GM23338 (cell line): ENCODE measurements around the gene ZNF609. TPM values are rescaled to one million over a fixed set of nuclear protein-coding genes. Genes with fewer than 3 reads are reported as not detected.

ENCODE experiments used
- ATAC-seq: fragments of 200-7000 bp; cut with Tn5 transposase; 3 replicates; pipeline ENCODE4 v1.9.1; 2020
- DNase-seq: peaks from one replicate; pipeline ENCODE4 v3.0.0-alpha.2; 2015; ENCODE audit warnings: low spot score
- H2AFZ ChIP-seq: fragments of 200-600 bp; sonication (generic); 2 replicates; pipeline ENCODE4 v1.8.0; 2016; ENCODE audit warnings: antibody characterized with exemption, mild to moderate bottlenecking, moderate library complexity
- H3F3A ChIP-seq: fragments of 200-600 bp; sonication (generic); replicated peaks from 2 replicates; pipeline ENCODE4 v1.8.0; 2017; ENCODE audit warnings: antibody characterized with exemption, mixed run types, low read depth
- H3K27ac ChIP-seq: fragments of 200-600 bp; sonication (generic); 2 replicates; pipeline ENCODE4 v1.6.1; 2016; ENCODE audit warnings: low read depth
- H3K27me3 ChIP-seq: fragments of 200-600 bp; sonication (generic); 2 replicates; pipeline ENCODE4 v1.8.0; 2016; ENCODE audit warnings: mild to moderate bottlenecking, mixed run types, moderate library complexity; ENCODE audit not compliant: insufficient read depth
- H3K36me3 ChIP-seq: fragments of 200-600 bp; sonication (generic); 2 replicates; pipeline ENCODE4 v1.8.0; 2016; ENCODE audit warnings: mild to moderate bottlenecking; ENCODE audit not compliant: insufficient read depth
- H3K4me1 ChIP-seq: fragments of 200-600 bp; sonication (generic); 2 replicates; pipeline ENCODE4 v1.8.0; 2016; ENCODE audit warnings: mild to moderate bottlenecking, moderate library complexity; ENCODE audit not compliant: insufficient read depth
- H3K4me2 ChIP-seq: fragments of 200-600 bp; sonication (generic); 2 replicates; pipeline ENCODE4 v1.7.1; 2017; ENCODE audit warnings: mixed run types
- H3K4me3 ChIP-seq: fragments of 200-600 bp; sonication (generic); 2 replicates; pipeline ENCODE4 v1.6.1; 2016; ENCODE audit warnings: mixed run types
- H3K79me2 ChIP-seq: fragments of 200-600 bp; sonication (generic); replicated peaks from 2 replicates; pipeline ENCODE4 v1.8.0; 2017; ENCODE audit warnings: mild to moderate bottlenecking; ENCODE audit not compliant: insufficient read depth
- H3K9me2 ChIP-seq: fragments of 200-600 bp; sonication (generic); 2 replicates; pipeline ENCODE4 v1.8.0; 2017; ENCODE audit not compliant: insufficient read depth
- H4K20me1 ChIP-seq: fragments of 200-600 bp; sonication (generic); replicated peaks from 2 replicates; pipeline ENCODE4 v1.8.0; 2017; ENCODE audit warnings: mild to moderate bottlenecking; ENCODE audit not compliant: insufficient read depth
- H3K27ac Mint-ChIP-seq: 2 replicates; pipeline ENCODE4 v1.8.0; 2020; ENCODE audit warnings: inconsistent platforms, mild to moderate bottlenecking, moderate library complexity, mixed read lengths
- H3K27me3 Mint-ChIP-seq: 3 replicates; pipeline ENCODE4 v1.8.0; 2022; ENCODE audit warnings: low read depth, mild to moderate bottlenecking, moderate library complexity, mixed read lengths, inconsistent platforms; ENCODE audit not compliant: insufficient read depth, poor library complexity
- H3K36me3 Mint-ChIP-seq: 3 replicates; pipeline ENCODE4 v1.8.0; 2021; ENCODE audit warnings: low read depth, mild to moderate bottlenecking, inconsistent platforms, moderate library complexity, mixed read lengths
- H3K4me1 Mint-ChIP-seq: 3 replicates; pipeline ENCODE4 v1.8.0; 2020; ENCODE audit warnings: mild to moderate bottlenecking, inconsistent platforms, mixed read lengths
- H3K4me3 Mint-ChIP-seq: 3 replicates; pipeline ENCODE4 v1.8.0; 2021; ENCODE audit warnings: moderate library complexity, mild to moderate bottlenecking, inconsistent platforms, mixed read lengths
- H3K9me3 Mint-ChIP-seq: 3 replicates; pipeline ENCODE4 v1.8.0; 2020; ENCODE audit warnings: moderate library complexity, mild to moderate bottlenecking, inconsistent platforms, mixed read lengths
- CTCF ChIP-seq, 2 experiments: fragments of 200-600 bp in 1 of 2; sonication (generic) in 1 of 2; conservative IDR thresholded peaks; 2 replicates each; pipeline versions ENCODE4 v1.5.1 to v1.6.1; 2016 to 2017; ENCODE audit warnings: antibody characterized with exemption in 2 of 2, low read depth in 2 of 2, mild to moderate bottlenecking in 2 of 2, moderate library complexity in 1 of 2
- EZH2 ChIP-seq: fragments of 200-600 bp; sonication (generic); IDR thresholded peaks from one replicate; pipeline ENCODE4 v1.8.0; 2017; ENCODE audit warnings: antibody characterized with exemption, mild to moderate bottlenecking, low read depth; ENCODE audit not compliant: unreplicated experiment
- EZH2phosphoT487 ChIP-seq: fragments of 200-600 bp; sonication (generic); IDR thresholded peaks from one replicate; pipeline ENCODE4 v1.8.1; 2018; ENCODE audit warnings: antibody characterized with exemption; ENCODE audit not compliant: unreplicated experiment
- JUNB ChIP-seq: IDR thresholded peaks from one replicate; pipeline ENCODE4 v1.6.1; 2016; ENCODE audit warnings: antibody characterized with exemption; ENCODE audit not compliant: unreplicated experiment
- NANOG ChIP-seq: IDR thresholded peaks from 2 replicates; pipeline ENCODE4 v1.6.1; 2016; ENCODE audit warnings: antibody characterized with exemption, borderline replicate concordance
- POLR2AphosphoS5 ChIP-seq: IDR thresholded peaks from 2 replicates; pipeline ENCODE4 v1.6.1; 2016; ENCODE audit warnings: antibody characterized with exemption, low read depth
- STAT1 ChIP-seq: IDR thresholded peaks from one replicate; pipeline ENCODE4 v1.6.1; 2016; ENCODE audit warnings: antibody characterized with exemption; ENCODE audit not compliant: unreplicated experiment
- ZNF331 ChIP-seq: fragments of 250-450 bp; sonication (Bioruptor Pico); IDR thresholded peaks from 2 replicates; pipeline ENCODE4 v1.5.0; 2020; ENCODE audit warnings: low read depth, mild to moderate bottlenecking, moderate library complexity
- polyA plus RNA-seq: library from polyadenylated mRNA; unstranded; fragments of >200 nt; fragmentation: Nextera tagmentation; extraction: Ambion mirVana; gene quantifications from 2 replicates; pipeline ENCODE4 v1.2.1, GENCODE V29; 2016
- total RNA-seq: library from RNA; depleted of rRNA; stranded (reverse); fragments of >200 nt; shearing (Covaris generic); gene quantifications from 2 replicates; pipeline ENCODE4 v1.2.3, GENCODE V29; 2014
- TF ChIP-seq, protein P1 (sequence below): IDR thresholded peaks from 2 replicates; pipeline ENCODE4 v1.6.1; 2016; ENCODE audit warnings: antibody characterized with exemption
- TF ChIP-seq, protein P2 (sequence below): fragments of 250-450 bp; sonication (Bioruptor Pico); IDR thresholded peaks from 2 replicates; pipeline ENCODE4 v1.5.0; 2020; ENCODE audit warnings: mild to moderate bottlenecking, moderate library complexity

Gene ZNF609
- total and polyA plus RNA-seq, 2 experiments from 2014 or later, result 26.4 to 40.2 TPM

GRCh38 chr15:64686130-64686735, 225.9 kb downstream of the ZNF609 start:
- no peak overlapping the region for H3K4me3 ChIP-seq
- Mint-ChIP-seq H3K36me3 (peaks cover 85% of the 10 kb centered on the region), H3K27ac (peak overlapping the region; percentile 79), H3K27me3 (peaks cover 35% of the 10 kb centered on the region), H3K9me3 (no peaks in the 10 kb centered on the region), H3K4me3 (0 out of 3 replicates have a peak overlapping the region, but pooled peaks have one; percentile 17), H3K4me1 (peaks cover 58% of the 10 kb centered on the region)
- H3K27me3 ChIP-seq, result no peaks in the 10 kb centered on the region
- H3F3A ChIP-seq, result peaks cover 58% of the 10 kb centered on the region
- peaks cover 9% of the 10 kb centered on the region for H3K79me2 ChIP-seq
- H3K4me2 ChIP-seq, result no peak overlapping the region
- peak; percentile 7; the same call in 2 of the 3 replicates for ATAC-seq
- peak overlapping the region; percentile 84 for H3K27ac ChIP-seq
- H2AFZ ChIP-seq, result no peak overlapping the region
- H4K20me1 ChIP-seq, result peaks cover 33% of the 10 kb centered on the region
- peak; percentile 87 for DNase-seq
- peaks cover 49% of the 10 kb centered on the region for H3K36me3 ChIP-seq
- TF ChIP-seq JUNB (no peak), EZH2phosphoT487 (no peak), ZNF331 (CRISPR knock-in tag) (no peak), STAT1 (no peak), NANOG (no peak), CTCF (conservative IDR thresholded peaks at IDR 0.05; ENCODE audit: low read depth in 2 of 2) (peak; percentile 76 to 86)
- TF ChIP-seq, protein P1, sequence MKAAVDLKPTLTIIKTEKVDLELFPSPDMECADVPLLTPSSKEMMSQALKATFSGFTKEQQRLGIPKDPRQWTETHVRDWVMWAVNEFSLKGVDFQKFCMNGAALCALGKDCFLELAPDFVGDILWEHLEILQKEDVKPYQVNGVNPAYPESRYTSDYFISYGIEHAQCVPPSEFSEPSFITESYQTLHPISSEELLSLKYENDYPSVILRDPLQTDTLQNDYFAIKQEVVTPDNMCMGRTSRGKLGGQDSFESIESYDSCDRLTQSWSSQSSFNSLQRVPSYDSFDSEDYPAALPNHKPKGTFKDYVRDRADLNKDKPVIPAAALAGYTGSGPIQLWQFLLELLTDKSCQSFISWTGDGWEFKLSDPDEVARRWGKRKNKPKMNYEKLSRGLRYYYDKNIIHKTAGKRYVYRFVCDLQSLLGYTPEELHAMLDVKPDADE, result no peak
- H3K4me1 ChIP-seq, result peaks cover 32% of the 10 kb centered on the region
- H3K9me2 ChIP-seq, result no peaks in the 10 kb centered on the region

DNA sequence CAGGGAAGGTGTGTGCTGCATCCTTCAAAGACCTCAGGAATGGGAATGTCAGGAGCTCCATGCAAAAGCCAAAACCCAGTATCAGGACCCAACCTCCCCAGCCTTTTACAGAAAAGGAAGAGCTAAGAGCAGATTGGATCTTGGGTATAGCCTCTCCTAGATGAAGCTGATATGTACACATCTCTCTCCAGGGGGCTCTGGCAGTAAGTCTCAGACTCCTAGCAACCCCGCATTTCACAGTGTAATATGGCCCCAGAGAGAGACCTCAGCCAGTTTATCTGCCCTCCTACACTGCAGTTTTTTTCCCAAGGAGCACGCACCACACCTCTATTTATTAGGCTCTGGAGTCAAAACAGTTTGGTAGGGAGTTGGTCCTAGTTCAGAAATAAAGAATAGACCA, 226.8 kb downstream of the ZNF609 start:
- H3K36me3 Mint-ChIP-seq, result peaks cover 85% of the 10 kb centered on the region
- peak; percentile 13 for ATAC-seq

More for the DNA sequence above, 226.8 kb downstream of the ZNF609 start:
- Histone ChIP-seq H3K9me2 (no peaks in the 10 kb centered on the region), H2AFZ (no peak overlapping the region), H3K4me3 (no peak overlapping the region), H3K27ac (peak overlapping the region; percentile 68), H4K20me1 (peaks cover 40% of the 10 kb centered on the region), H3K36me3 (peaks cover 52% of the 10 kb centered on the region), H3K4me2 (no peak overlapping the region), H3K4me1 (peaks cover 32% of the 10 kb centered on the region), H3K79me2 (peaks cover 18% of the 10 kb centered on the region), H3K27me3 (no peaks in the 10 kb centered on the region), H3F3A (peaks cover 67% of the 10 kb centered on the region)
- peak overlapping the region; percentile 77 for H3K27ac Mint-ChIP-seq
- peaks cover 42% of the 10 kb centered on the region for H3K27me3 Mint-ChIP-seq
- no peaks in the 10 kb centered on the region for H3K9me3 Mint-ChIP-seq
- TF ChIP-seq, protein P2, sequence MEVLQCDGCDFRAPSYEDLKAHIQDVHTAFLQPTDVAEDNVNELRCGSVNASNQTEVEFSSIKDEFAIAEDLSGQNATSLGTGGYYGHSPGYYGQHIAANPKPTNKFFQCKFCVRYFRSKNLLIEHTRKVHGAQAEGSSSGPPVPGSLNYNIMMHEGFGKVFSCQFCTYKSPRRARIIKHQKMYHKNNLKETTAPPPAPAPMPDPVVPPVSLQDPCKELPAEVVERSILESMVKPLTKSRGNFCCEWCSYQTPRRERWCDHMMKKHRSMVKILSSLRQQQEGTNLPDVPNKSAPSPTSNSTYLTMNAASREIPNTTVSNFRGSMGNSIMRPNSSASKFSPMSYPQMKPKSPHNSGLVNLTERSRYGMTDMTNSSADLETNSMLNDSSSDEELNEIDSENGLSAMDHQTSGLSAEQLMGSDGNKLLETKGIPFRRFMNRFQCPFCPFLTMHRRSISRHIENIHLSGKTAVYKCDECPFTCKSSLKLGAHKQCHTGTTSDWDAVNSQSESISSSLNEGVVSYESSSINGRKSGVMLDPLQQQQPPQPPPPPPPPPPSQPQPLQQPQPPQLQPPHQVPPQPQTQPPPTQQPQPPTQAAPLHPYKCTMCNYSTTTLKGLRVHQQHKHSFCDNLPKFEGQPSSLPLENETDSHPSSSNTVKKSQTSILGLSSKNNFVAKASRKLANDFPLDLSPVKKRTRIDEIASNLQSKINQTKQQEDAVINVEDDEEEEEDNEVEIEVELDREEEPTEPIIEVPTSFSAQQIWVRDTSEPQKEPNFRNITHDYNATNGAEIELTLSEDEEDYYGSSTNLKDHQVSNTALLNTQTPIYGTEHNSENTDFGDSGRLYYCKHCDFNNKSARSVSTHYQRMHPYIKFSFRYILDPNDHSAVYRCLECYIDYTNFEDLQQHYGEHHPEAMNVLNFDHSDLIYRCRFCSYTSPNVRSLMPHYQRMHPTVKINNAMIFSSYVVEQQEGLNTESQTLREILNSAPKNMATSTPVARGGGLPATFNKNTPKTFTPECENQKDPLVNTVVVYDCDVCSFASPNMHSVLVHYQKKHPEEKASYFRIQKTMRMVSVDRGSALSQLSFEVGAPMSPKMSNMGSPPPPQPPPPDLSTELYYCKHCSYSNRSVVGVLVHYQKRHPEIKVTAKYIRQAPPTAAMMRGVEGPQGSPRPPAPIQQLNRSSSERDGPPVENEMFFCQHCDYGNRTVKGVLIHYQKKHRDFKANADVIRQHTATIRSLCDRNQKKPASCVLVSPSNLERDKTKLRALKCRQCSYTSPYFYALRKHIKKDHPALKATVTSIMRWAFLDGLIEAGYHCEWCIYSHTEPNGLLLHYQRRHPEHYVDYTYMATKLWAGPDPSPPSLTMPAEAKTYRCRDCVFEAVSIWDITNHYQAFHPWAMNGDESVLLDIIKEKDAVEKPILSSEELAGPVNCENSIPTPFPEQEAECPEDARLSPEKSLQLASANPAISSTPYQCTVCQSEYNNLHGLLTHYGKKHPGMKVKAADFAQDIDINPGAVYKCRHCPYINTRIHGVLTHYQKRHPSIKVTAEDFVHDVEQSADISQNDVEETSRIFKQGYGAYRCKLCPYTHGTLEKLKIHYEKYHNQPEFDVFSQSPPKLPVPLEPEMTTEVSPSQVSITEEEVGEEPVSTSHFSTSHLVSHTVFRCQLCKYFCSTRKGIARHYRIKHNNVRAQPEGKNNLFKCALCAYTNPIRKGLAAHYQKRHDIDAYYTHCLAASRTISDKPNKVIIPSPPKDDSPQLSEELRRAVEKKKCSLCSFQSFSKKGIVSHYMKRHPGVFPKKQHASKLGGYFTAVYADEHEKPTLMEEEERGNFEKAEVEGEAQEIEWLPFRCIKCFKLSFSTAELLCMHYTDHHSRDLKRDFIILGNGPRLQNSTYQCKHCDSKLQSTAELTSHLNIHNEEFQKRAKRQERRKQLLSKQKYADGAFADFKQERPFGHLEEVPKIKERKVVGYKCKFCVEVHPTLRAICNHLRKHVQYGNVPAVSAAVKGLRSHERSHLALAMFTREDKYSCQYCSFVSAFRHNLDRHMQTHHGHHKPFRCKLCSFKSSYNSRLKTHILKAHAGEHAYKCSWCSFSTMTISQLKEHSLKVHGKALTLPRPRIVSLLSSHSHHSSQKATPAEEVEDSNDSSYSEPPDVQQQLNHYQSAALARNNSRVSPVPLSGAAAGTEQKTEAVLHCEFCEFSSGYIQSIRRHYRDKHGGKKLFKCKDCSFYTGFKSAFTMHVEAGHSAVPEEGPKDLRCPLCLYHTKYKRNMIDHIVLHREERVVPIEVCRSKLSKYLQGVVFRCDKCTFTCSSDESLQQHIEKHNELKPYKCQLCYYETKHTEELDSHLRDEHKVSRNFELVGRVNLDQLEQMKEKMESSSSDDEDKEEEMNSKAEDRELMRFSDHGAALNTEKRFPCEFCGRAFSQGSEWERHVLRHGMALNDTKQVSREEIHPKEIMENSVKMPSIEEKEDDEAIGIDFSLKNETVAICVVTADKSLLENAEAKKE, result no peak
- TF ChIP-seq EZH2, result no peak
- no peak for TF ChIP-seq ZNF331 (CRISPR knock-in tag)
- TF ChIP-seq JUNB, result no peak
- no peak for TF ChIP-seq CTCF (conservative IDR thresholded peaks at IDR 0.05; ENCODE audit: low read depth in 2 of 2)
- peak; percentile 31; the same call in 1 of the 2 replicates for TF ChIP-seq POLR2AphosphoS5
- H3K4me1 Mint-ChIP-seq, result peaks cover 65% of the 10 kb centered on the region
- no peak for DNase-seq
- H3K4me3 Mint-ChIP-seq, result no peak overlapping the region; the same call in 2 of the 3 replicates
